Glomerular visceral epithelial cell (primary cell): ENCODE measurements around the gene C17orf114.

ENCODE experiments used
- DNase-seq: peaks from one replicate; pipeline ENCODE4 v3.0.0-alpha.2; 2016; ENCODE audit errors: extremely low spot score

C17orf114 gene

DNA sequence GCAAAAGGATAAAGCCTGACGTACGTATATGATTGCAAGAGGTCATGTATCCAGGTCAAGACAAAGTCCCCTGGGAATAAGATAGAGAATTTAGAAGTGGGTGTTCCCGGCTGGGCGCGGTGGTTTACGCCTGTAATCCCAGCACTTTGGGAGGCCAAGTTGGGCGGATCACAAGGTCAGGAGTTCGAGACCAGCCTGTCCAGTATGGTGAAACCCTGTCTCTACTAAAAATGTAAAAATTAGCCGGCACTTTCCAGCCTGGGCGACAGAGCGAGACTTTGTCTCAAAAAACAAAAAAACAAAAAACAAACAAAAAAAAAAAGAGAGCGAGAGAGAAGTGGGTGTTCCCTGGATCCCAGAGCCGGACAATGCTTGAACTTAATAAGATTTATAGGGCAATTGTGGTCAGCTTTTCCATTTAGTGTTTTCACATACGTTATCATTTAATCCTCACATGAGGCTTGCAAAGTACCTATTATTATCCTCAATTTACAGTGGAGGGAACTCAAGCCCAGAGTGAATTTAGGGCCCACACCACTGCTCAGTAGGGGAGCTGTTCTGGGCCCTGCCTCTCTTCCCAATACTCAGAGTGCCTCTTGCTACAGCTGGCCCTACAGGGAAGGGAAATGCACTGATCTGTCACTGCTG is 13.8 kb downstream of the C17orf114 start:
- DNase-seq, result no peak

DNA sequence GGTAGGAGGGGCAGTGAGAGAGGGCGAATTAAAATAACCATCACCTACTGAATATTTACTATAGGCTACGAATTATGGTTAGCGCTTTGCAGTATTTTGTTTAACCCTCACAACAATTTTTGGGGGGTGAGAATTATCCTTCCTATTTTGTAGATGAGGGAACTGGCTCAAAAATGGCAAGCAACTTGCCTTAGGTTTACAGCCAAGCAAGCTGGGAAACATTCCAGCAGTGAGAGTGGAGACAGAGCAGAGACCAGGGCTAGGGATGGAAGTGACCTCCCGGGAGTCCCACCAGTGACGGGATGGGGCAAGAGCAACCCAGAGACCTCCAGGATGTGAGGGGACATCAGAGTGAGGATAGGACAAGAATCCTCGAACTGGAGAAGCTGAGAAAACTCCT is 15.6 kb downstream of the C17orf114 start:
- no peak for DNase-seq

DNA sequence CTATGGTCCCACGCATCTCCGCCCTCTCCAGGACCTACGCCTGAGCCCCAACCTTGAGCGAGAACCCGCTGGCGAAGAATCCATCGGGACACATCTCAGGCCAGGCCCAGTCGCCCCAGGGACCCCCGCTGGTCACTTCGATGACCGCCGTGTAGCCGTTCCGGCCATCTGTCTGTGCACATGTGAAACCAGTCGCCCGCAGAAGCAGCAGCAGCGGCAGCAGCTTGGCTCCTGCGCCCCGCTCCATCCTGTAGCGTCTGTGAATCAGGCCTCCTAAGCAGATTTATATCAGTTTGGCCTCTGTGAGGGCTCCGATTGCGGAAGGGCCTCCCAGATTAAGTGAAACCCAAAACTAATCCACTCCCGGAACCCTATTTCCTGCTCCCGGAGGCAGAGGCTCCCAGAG is 16.0 kb downstream of the C17orf114 start, which contains the start of gene VMO1:
VMO1 (minus strand) TSS at position 259 of the 406 bp plus-strand sequence; CDS start at position 247, 12 bp downstream.
- DNase-seq, result no peak

DNA sequence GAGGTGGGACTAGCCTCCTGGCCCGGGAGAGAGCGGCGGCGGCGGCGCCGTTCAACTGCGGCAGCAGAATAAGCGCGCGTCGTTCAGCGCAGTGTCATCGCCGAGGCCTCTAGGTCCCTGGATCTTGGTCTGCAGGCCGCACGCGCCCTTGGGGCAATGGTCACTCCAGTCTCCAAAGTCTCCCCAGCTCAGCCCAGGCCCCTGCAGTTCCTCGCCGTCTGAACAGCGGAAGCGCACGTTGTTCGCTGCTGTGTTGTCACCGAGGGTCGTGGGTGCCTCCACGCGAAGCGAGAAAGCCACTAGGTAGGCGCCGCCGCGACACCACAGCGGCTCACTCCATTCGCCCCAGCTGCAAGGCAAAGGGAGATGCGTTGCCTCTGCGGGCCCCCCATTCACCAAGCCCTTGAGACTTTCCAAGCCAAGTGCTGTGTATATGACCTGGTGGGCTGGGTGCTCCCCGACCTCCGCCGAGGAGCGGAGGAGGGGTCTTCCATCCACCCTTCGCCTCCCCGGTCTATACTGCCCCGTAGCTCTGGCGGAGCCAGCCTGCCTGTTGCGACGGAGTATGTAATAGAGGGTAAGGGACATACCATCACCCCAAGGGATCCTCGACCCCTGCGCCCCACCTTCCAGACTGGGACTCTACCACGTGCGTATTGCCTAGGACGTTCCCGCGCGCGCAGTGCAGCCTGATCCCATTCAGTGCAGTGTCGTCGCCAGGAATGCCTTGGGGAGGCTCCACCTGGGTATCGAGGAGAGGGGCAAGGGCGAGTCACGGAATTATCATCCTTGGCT is 16.6 kb downstream of the C17orf114 start:
- DNase-seq, result no peak

DNA sequence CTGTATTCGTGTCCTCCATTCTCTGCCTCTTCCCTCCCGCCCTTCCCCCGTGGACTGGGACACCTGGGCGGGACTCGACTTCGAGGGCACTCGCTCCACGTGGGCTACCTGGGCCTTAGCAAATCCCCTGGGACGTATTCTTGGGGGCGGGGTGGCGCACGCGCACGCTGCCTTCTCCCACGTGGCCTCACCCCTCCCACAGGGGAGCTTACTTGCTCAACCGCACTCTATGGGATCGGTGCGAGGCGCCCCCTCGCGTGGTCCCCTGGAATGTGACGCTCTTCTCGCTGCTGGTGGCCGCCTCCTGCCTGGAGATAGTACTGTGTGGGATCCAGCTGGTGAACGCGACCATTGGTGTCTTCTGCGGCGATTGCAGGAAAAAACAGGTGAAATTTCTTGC is 19.5 kb downstream of the C17orf114 start:
- DNase-seq, result no peak

DNA sequence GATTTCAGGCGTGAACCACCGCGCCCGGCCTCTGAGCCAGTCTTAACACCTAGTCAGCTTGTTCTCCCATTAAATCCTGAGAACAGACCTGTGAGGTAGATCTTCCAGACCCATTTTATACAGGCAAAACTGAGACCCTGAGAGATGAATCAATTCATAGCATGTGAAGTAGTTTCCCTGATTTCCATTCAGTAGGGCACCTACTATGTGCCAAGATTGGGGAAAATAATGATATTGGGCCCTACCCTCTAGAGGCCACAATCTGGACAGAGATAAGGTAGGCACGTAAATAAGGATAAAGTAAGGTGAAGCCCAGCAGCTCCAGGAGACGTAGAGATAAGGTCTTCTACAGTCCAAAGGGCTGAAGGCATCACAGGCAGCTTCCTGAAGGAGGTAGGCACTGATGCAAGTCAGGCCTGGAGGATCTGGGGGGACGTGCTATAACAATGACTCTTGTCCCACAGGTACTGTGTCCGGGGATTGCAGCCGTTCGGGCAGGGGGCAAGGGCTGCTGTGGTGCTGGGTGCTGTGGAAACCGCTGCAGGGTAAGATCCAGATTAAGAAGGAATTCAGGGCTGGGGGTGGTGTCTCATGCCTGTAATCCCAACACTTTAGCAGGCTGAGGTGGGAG is 21.7 kb downstream of the C17orf114 start:
- DNase-seq, result no peak

DNA sequence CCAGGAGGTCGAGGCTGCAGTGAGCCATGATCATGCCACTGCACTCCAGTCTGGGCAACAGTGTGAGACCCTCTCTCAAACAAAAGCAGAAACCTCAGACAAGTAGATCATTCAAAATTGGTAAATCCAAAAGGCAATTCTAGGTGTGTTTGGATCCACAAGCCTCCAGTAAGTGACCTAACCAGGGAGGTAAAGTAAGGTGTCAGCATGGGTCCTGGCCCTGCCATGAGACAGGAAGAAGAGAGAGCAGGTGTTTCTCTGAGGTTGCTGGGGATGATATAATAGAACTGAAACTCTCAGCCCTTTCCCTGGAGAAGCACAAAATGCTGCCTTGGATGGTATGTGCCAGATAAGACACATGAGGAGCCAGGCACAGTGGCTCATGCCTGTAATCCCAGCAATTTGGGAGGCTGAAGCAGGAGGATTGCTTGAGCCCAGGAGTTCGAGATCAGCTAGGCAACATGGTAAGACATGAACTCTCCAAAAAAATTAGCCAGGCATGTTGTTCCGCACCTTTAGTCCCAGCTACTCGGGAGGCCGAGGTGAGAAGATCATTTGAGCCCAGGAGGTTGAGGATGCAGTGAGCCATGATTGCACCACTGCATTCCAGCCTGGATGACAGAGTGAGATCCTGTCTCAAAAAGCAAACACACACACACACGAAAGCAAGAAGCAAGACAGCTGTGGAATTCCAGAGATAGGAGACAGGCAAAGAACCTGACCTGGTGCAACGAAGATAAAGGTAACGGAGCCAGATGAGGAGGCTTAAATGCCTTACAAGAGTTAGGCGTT is 24.0 kb downstream of the C17orf114 start:
- DNase-seq, result no peak

DNA sequence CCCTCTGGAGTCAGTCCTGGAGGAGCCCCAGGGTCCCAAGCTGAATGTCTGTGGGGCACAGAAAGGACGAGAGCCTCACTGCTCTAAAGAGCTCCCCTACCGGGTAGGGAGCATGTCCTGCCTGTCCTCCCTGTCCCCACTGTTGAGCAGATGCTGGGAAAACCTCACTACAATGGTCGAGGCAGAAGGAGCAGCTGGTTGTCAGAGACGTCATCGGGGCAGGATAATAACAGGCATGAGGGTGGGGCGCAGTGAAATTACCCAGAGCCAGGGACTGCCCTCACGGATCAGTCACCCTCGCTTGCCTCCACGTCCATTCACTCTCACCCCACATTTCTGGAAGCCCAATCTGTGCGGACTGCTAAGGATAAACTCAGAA is 29.9 kb downstream of the C17orf114 start:
- no peak for DNase-seq

DNA sequence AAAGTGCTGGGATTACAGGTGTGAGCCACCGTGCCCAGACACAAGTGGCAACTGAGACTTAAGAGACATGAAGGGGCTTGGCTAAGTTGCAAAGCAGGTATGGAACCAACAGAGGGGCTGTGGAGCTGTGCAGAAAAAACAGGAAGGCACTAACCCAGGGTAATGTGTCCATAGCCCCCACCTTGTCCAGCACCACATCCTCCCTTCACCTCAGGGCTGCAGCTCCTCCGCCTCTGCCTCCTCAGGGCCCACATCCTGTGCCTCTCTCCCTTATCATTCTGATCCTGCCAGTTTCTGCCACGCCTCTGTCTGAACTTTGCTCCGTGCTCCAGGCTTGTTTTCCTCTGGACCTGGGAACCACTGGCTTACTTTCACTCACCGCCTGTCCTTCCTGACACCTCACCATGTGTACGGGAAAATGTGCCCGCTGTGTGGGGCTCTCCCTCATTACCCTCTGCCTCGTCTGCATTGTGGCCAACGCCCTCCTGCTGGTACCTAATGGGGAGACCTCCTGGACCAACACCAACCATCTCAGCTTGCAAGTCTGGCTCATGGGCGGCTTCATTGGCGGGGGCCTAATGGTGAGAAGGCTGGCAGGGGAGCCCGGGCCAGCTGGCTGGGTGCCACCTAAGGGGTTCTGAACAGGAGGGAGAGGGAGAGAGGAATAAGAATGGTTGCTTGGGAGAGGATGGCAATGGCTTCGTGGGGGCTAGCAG is 30.5 kb downstream of the C17orf114 start, which contains the start of gene TM4SF5:
TM4SF5 (plus strand) TSS at position 368 of the 716 bp plus-strand sequence; CDS start at position 405, 37 bp downstream.
- no peak for DNase-seq

DNA sequence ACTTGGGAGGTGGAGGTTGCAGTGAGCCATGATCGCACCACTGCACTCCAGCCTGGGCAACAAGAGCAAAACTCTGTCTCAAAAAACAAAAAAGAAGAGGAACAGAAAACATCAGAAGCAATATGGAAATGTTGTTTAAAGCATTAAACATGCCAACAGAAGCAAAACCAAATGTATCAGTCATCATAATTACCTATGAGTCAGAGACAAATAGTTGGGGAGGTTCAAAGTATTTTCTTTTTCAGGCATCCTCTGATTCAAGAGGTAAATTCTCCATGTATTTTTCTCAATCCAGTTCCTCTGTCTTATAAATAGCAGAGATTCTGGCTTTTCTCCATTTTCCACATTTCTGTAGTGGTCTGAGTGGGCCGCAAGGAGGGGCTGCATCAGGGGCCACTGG is 32.5 kb downstream of the C17orf114 start:
- DNase-seq, result no peak

DNA sequence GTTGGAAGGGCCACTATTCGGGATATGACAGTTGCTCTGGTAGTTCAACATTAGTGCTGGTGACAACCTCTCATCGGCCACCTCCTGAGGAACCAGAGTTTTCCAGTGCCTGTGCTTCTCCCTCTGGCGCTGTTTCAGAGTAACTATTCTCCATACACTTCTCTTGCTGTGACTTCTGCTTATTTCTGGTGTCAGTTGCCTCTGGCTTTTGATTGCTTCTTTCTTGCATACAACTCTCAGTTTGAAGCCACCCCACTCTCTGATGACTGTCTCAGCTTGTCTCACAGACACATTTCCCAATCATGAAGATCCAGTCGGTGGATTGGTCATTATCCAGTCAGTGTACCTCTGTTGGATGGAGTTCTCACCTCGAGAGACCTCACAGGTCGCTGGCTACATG is 33.8 kb downstream of the C17orf114 start:
- no peak for DNase-seq

DNA sequence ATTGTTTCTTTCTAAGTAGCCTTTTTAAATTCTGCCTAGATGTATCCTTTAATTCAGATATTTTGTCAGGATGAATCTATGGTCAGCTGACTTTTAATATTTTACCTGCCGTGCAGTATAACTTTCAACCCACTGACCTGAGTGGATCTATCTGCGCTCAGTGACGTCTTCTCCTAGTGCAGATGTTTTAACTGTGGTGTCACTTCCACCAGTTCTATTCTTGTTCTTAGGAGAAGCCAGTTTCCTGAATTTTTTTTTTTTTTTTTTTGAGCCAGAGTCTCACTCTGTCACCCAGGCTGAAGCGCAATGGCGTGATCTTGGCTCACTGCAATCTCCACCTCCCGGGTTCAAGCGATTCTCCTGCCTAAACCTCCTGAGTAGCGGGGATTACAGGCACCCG is 35.4 kb downstream of the C17orf114 start:
- DNase-seq, result no peak

DNA sequence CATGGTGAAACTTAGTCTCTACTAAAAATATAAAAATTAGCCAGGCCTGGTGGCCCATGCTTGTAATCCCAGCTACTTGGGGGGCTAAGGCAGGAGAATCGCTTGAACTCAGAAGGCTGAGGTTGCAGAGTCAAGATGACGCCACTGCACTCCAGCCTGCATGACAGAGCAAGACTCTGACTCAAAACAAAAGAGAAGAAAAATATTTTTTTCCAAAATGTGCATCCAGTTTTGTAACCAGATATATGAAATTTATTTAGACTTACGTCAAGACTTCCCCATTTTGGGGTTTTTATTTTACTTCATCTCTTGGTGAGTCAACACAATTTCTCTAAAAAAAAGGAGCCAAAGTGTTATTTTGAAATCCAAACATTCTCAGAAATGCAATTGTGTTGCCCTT is 35.9 kb downstream of the C17orf114 start:
- DNase-seq, result no peak

DNA sequence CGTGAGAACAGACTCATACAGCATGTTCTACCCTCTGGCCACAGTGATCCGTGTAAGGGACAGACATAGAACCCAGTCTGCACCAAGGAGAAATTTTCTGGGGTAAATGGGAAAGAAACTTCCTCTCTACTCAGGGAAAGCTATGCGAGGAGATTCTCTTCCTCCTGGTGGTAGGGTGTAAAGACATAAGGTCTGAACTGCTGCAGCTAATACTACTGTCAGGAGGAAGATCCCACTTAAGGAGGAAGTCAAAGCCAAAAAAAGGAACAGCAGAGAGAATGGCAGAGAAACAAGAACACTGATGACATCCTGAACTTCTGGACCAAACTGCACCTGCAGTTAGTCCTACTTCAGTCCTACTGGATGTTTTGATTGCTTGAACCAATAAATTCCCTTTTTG is 37.5 kb downstream of the C17orf114 start:
- DNase-seq, result no peak

DNA sequence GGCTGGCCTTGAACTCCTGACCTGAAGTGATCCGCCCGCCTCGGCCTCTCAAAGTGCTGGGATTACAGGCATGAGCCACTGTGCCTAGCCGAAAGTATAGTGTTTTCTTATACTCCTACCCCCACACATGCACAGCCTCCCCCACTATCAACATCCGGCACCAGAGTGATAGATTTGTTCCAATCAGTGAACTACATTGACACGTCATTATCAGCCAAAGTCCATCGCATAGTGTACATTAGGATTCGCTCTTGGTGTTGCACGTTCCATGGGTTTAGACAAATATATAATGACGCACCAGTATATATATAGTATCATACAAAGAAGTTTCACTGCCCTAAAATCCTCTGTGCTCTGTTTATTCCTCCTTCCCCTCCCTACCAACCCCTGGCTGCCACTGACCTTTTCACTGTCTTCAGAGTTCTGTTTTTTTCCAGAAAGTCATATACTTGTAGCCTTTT is 42.3 kb downstream of the C17orf114 start:
- DNase-seq, result no peak

DNA sequence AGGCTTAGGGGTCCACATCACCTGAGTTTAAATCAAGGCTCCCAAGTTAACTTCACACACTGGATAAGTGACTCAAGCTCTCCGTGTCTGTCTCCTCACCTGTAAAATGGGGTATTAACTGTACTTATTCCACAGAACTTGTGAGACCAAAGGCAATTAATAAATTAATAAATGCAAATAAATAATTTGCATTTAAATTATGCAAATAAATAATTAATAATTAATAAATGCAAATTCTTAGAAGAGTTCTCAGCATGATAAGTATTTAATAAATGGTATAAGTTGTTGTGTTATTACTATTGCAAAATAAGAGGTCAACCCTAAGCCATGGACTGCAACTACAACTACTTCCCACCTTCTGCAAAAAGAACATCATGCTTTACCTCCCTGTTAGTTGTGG is 48.7 kb downstream of the C17orf114 start:
- DNase-seq, result no peak

DNA sequence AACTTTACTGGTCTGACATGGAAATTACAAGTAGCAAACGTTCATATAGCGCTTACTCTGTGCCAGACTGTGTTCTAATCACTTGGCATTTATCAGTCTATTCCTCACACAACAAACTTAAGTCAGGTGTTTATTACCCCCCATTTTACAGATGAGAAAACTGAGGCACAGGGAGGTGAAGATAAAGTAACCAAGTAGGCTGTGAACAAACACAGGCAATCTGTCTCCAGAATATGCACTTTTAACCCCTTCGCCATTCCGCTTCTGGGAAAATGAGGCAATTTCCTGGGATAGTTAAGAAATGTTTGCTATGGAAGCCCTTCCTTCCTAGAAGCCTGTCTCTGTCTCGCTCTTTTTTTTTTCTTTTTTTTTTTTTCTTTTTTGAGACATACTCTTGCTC is 50.2 kb downstream of the C17orf114 start:
- no peak for DNase-seq
